Muscle layer of duodenum (tissue), 2 donors: ENCODE measurements around the gene STXBP3.

Experiments used
- H3K27ac ChIP-seq: one replicate; pipeline ENCODE4 v1.7.0; 2013; ENCODE audit warnings: mild to moderate bottlenecking, low read length
- H3K27me3 ChIP-seq: one replicate; pipeline ENCODE4 v1.7.0; 2013; ENCODE audit warnings: low read depth, mild to moderate bottlenecking, control low read depth, low read length
- H3K36me3 ChIP-seq, 2 donors: one replicate each; pipeline ENCODE4 v1.7.0; 2013; ENCODE audit warnings: low read length in 2 of 2, control low read depth in 1 of 2, mild to moderate bottlenecking in 1 of 2; ENCODE audit not compliant: insufficient read depth in 2 of 2, control insufficient read depth in 1 of 2
- H3K4me1 ChIP-seq, 2 donors: one replicate each; pipeline ENCODE4 v1.7.0; 2013; ENCODE audit warnings: low read length in 2 of 2, mild to moderate bottlenecking in 2 of 2, control low read depth in 1 of 2, moderate library complexity in 1 of 2; ENCODE audit not compliant: insufficient read depth in 2 of 2, control insufficient read depth in 1 of 2
- H3K4me3 ChIP-seq, 2 donors: one replicate each; pipeline ENCODE4 v1.7.0; 2013; ENCODE audit warnings: low read length in 2 of 2, low read depth in 1 of 2, mild to moderate bottlenecking in 1 of 2
- H3K9me3 ChIP-seq, 2 donors: one replicate each; pipeline ENCODE4 v1.7.0; 2013; ENCODE audit warnings: low read length in 2 of 2, control low read depth in 1 of 2, mild to moderate bottlenecking in 1 of 2; ENCODE audit not compliant: control insufficient read depth in 1 of 2
- donor health status: healthy.

Gene STXBP3

GRCh38 chr1:108715932-108716331, 30.5 kb upstream of the STXBP3 start:
- Histone ChIP-seq H3K9me3 (no peaks in the 10 kb centered on the region), H3K27me3 (no peaks in the 10 kb centered on the region), H3K4me3 (no peak overlapping the region), H3K4me1 (no peaks in the 10 kb centered on the region), H3K27ac (no peak overlapping the region), H3K36me3 (peaks cover 0 to 3% of the 10 kb centered on the region in 2 donors)

GRCh38 chr1:108716437-108717230, 29.8 kb upstream of the STXBP3 start:
- Histone ChIP-seq H3K36me3 (peaks cover 0 to 3% of the 10 kb centered on the region in 2 donors), H3K4me3 (no peak overlapping the region), H3K9me3 (no peaks in the 10 kb centered on the region), H3K27me3 (no peaks in the 10 kb centered on the region), H3K27ac (no peak overlapping the region), H3K4me1 (no peaks in the 10 kb centered on the region)

GRCh38 chr1:108717774-108718316, 28.6 kb upstream of the STXBP3 start:
- no peak overlapping the region for H3K27ac ChIP-seq
- no peaks in the 10 kb centered on the region for H3K4me1 ChIP-seq
- H3K36me3 ChIP-seq: peaks cover 0 to 3% of the 10 kb centered on the region in 2 donors
- no peak overlapping the region for H3K4me3 ChIP-seq
- no peaks in the 10 kb centered on the region for H3K27me3 ChIP-seq
- no peaks in the 10 kb centered on the region for H3K9me3 ChIP-seq

GRCh38 chr1:108718927-108719655, 27.4 kb upstream of the STXBP3 start:
- Histone ChIP-seq H3K36me3 (peaks cover 0 to 3% of the 10 kb centered on the region in 2 donors), H3K27me3 (no peaks in the 10 kb centered on the region), H3K4me1 (no peaks in the 10 kb centered on the region), H3K27ac (no peak overlapping the region), H3K9me3 (no peaks in the 10 kb centered on the region), H3K4me3 (no peak overlapping the region)

- Histone ChIP-seq H3K4me3 (no peak overlapping the region), H3K9me3 (no peaks in the 10 kb centered on the region), H3K27ac (no peak overlapping the region), H3K36me3 (peaks cover 0 to 3% of the 10 kb centered on the region in 2 donors), H3K27me3 (no peaks in the 10 kb centered on the region), H3K4me1 (no peaks in the 10 kb centered on the region)
Observed at GRCh38 chr1:108719656-108720435, 26.6 kb upstream of the STXBP3 start.

GRCh38 chr1:108722292-108722691, 24.2 kb upstream of the STXBP3 start:
- H3K4me1 ChIP-seq: no peaks in the 10 kb centered on the region
- H3K9me3 ChIP-seq: no peaks in the 10 kb centered on the region
- H3K4me3 ChIP-seq: peak overlapping the region in 1 of 2 donors; percentile 25
- peaks cover 0 to 3% of the 10 kb centered on the region in 2 donors for H3K36me3 ChIP-seq
- no peak overlapping the region for H3K27ac ChIP-seq
- no peaks in the 10 kb centered on the region for H3K27me3 ChIP-seq

GRCh38 chr1:108725906-108726305, 20.6 kb upstream of the STXBP3 start:
- Histone ChIP-seq H3K9me3 (no peaks in the 10 kb centered on the region), H3K36me3 (no peaks in the 10 kb centered on the region), H3K27me3 (no peaks in the 10 kb centered on the region), H3K4me3 (no peak overlapping the region), H3K27ac (no peak overlapping the region), H3K4me1 (no peaks in the 10 kb centered on the region)

GRCh38 chr1:108728327-108728923, 18.0 kb upstream of the STXBP3 start:
- H3K4me3 ChIP-seq: no peak overlapping the region
- no peaks in the 10 kb centered on the region for H3K4me1 ChIP-seq
- no peaks in the 10 kb centered on the region for H3K36me3 ChIP-seq
- no peak overlapping the region for H3K27ac ChIP-seq
- no peaks in the 10 kb centered on the region for H3K9me3 ChIP-seq
- H3K27me3 ChIP-seq: no peaks in the 10 kb centered on the region

GRCh38 chr1:108729481-108729880, 17.0 kb upstream of the STXBP3 start:
- Histone ChIP-seq H3K27ac (no peak overlapping the region), H3K4me3 (no peak overlapping the region), H3K4me1 (no peaks in the 10 kb centered on the region), H3K36me3 (no peaks in the 10 kb centered on the region), H3K9me3 (no peaks in the 10 kb centered on the region), H3K27me3 (no peaks in the 10 kb centered on the region)

GRCh38 chr1:108732398-108732797, 14.1 kb upstream of the STXBP3 start:
- no peaks in the 10 kb centered on the region for H3K9me3 ChIP-seq
- H3K36me3 ChIP-seq: no peaks in the 10 kb centered on the region
- H3K4me3 ChIP-seq: no peak overlapping the region
- no peak overlapping the region for H3K27ac ChIP-seq
- H3K27me3 ChIP-seq: no peaks in the 10 kb centered on the region
- H3K4me1 ChIP-seq: no peaks in the 10 kb centered on the region
